HG03196 (cell line): Measurements from ENCODE around the gene ZMIZ1.

ENCODE experiments used
- ATAC-seq: cut with Tn5 transposase; IDR thresholded peaks from one replicate; pipeline ENCODE4 v1.9.1; 2021; ENCODE audit not compliant: unreplicated experiment

Gene ZMIZ1

GRCh38 chr10:79299397-79300241, 230.9 kb downstream of the ZMIZ1 start:
- no peak for ATAC-seq

DNA sequence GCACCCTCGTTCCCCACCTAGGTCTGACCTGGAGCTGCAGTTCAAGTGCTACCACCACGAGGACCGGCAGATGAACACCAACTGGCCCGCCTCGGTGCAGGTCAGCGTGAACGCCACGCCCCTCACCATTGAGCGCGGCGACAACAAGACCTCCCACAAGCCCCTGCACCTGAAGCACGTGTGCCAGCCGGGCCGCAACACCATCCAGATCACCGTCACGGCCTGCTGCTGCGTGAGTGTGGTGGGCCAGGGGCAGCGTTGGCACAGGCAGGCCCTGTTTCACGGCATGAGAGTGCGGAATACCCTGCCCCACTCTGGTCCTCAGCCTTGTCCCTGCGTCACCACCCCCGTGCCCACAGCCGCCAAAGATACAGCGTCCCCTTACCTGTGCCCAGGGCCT, 231.9 kb downstream of the ZMIZ1 start:
- no peak for ATAC-seq

GRCh38 chr10:79301754-79302530, 233.2 kb downstream of the ZMIZ1 start:
- no peak for ATAC-seq

DNA sequence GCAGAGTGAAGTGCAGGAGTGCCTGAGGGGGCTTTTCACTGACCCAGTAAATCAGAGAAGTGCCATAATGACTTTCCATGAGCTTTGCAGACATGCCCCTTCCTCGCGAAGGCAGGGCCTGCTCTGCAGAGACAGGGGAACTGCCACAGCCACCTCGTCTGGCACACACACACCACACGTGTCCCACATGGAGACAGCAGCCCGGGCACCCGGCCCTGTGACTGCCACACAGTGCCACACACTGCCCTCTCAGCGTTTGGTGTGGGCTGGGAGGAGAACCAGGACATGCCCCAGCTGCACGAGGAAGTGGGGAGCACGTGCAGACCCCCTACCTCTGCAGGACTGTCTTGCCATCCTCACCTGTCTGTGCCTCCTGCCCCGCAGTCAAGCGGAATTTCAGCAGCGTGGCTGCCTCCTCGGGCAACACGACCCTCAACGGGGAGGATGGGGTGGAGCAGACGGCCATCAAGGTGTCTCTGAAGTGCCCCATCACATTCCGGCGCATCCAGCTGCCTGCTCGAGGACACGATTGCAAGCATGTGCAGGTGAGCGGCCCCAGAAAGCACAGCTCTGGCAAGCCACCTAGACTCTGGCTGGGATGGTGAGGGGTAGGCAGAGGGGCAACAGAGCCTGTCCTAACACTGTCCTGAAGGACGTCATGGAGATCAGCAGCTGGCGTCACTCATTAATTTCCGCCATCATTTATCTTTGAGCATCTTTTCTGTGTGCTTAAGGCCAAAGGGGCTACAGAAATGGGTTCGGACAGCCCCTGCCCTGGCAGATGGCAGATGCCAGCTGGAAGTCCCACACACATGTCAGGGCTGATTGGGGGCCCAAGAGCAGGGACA, 235.1 kb downstream of the ZMIZ1 start:
- ATAC-seq: no peak

- ATAC-seq: no peak
Measured at GRCh38 chr10:79304479-79305087, 235.8 kb downstream of the ZMIZ1 start.

GRCh38 chr10:79305515-79305914, 236.7 kb downstream of the ZMIZ1 start:
- no peak for ATAC-seq

GRCh38 chr10:79305988-79306387, 237.2 kb downstream of the ZMIZ1 start:
- no peak for ATAC-seq

DNA sequence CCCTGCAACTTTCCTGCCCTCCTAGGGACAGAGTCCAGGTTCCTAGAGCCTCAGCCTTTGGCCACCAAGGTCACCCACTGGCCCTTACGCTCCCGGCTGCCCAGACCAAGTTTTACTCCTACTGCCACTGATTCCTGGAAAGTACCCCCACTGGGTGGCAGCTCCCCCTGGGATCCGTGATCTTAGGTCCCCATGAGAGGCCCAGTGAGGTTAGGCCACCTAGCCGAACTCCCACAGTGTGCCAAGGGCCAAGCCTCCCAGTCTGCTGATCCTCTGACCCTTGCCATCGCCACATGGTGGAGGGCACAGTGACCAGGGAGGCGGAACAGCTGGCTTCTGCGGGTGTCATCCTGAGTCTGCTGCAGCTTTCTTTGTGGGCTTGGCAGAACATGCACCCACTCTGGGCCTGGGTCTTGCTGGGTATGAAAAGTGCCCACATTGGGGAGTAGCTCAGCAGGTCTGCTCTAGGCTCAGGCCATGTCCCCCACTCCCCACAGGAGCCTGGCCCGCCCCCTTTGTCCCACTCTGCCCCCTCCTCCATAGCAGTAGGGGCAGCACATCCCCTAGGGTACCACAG, 238.0 kb downstream of the ZMIZ1 start:
- no peak for ATAC-seq

DNA sequence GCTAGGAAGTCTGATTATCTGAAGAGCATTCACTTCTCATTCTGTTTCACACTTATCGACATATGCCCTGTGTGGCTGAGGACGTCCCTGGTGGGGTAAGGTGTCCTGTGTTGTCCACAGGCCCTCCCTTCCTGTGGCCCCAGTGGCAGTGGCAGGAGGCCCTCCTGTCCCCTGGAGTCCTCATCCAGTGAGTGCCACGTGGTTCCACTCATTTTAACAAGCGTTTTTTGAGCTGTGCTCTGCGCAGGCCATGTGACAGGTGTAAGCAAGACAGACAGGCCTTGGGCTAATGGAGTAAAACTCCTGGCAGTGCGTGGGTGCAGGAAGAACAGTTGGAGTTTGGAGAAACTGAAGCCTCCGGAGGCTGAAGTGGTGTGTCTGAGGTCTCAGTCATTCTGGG, 239.2 kb downstream of the ZMIZ1 start:
- ATAC-seq: no peak

- no peak for ATAC-seq
Measured at GRCh38 chr10:79308969-79309665, 240.4 kb downstream of the ZMIZ1 start.

DNA sequence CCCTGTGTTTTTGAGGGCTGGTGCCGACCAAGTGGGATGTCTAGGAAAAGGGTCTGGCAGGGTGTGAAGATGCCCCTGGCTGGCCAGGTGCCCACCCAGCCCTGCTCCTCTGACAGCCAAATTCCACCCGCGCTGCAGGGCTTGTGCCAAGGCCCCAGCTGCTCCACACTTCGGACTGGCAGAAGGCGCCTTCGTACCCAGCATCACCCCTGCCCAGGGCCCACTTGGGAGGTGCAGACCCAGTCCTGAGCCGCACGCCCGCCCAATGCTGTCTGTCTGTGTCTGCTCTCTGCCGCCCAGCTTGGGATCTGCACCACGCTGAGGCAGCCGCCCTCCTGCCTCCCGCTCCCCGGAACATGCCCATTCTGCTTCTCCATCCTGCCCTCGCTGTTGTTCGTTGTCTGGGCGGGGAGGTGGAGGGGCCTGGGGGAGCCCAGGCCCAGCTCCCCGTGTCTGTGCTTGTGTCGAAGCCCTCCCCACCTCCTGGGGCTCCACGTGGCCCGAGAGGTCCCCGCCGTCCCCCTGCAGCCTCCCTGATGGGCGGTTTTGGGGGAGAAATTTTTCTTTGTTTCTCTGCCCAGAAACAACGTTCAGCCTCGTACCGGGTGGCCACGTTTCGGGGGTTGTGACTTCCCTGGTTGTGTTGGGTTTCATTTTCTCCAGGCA, 241.6 kb downstream of the ZMIZ1 start:
- no peak for ATAC-seq

- ATAC-seq: no peak
Measured at GRCh38 chr10:79310911-79311573, 242.3 kb downstream of the ZMIZ1 start.

GRCh38 chr10:79311581-79312407, 243.0 kb downstream of the ZMIZ1 start:
- ATAC-seq: no peak

- no peak for ATAC-seq
Measured at GRCh38 chr10:79312601-79313187, 243.9 kb downstream of the ZMIZ1 start.

- ATAC-seq: no peak
Measured at GRCh38 chr10:79313320-79313719, 244.6 kb downstream of the ZMIZ1 start.

DNA sequence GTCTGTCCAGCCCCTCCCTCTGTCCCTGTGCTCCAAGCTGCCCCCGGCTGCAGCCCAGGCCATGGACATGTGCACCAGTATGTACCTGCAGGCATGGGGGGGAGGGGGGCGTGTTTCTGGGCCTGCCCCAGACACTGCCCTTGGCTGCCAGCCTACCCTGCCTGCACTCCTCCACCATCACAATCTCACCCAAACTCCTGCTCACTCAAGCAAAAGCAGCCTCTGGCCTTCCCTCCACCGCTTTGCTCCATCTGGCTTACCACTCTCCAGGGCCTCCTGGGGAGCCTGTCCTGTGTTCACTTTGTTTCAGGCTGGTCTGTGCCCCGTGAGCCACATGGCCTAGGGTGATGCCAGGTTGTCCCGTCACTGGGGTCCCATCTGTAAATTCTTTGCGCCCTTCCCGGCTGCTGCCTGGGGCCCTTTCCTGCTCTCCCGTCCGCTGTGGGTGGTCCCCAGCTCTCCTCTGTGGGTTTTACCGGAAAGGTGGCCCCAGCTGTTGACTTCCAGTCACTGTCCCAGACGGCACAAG, 245.2 kb downstream of the ZMIZ1 start:
- ATAC-seq: no peak
